ENCODE measurements around the gene VASP. TPM values are rescaled to one million over a fixed set of nuclear protein-coding genes. Genes with fewer than 3 reads are reported as not detected.

Gene VASP
- total and polyA plus RNA-seq, 9 of the 15 experiments (the other 6 are each of a cell fraction or from before 2014, with no cell fraction given): 16.7 to 261 (median 112) TPM

- H3K4me1 ChIP-seq (replicated peaks in 1 of 2; ENCODE audit: control insufficient read depth in 2 of 2, insufficient read depth in 2 of 2, low read length in 2 of 2): peaks cover 0 to 19% of the 10 kb centered on the region in 2 experiments; a peak in 3 of 5 replicates
- ChIA-PET CTCF (ENCODE audit: low intra/inter-chr PET ratio) (interaction anchor here (0.6 to 1.3 kb wide), 6 partner anchors 13 to 129 kb away, joined by 4 to 16 read pairs (median 5); no protein-coding TSS in a partner anchor), POLR2A (interaction anchor here (0.5 to 1.8 kb wide), 9 partner anchors 10 to 1932 kb away, joined by 3 to 10 read pairs (median 3); no protein-coding TSS in a partner anchor)
- peak; percentile 100 for ATAC-seq
- intact Hi-C loops (cut with micrococcal nuclease): loop anchor here (1.0 to 5.0 kb wide), 3 partner anchors 35 to 131 kb away; no protein-coding TSS in a partner anchor
- H3K4me3 ChIP-seq: no peak overlapping the region
- peaks cover 3% of the 10 kb centered on the region for H3K9me1 ChIP-seq (ENCODE audit: control insufficient read depth, insufficient read depth, low read length)
- no peak overlapping the region for H3K9ac ChIP-seq (ENCODE audit: insufficient read depth in 1 of 2, low read depth in 2 of 2, low read length in 2 of 2)
- H3K27ac ChIP-seq (ENCODE audit: extremely low read depth, low read depth, low read length): no peak overlapping the region; the same call in 2 of the 3 replicates
- in situ Hi-C loops (cut with MboI): loop anchor here (5.0 kb wide), 1 partner anchor 36 kb away; no protein-coding TSS in a partner anchor
- H3K79me2 ChIP-seq (ENCODE audit: control insufficient read depth, insufficient read depth, low read length): peaks cover 13% of the 10 kb centered on the region
- WGBS (ENCODE audit: insufficient coverage, low coverage, missing lambda C conversion rate): 23% methylated on average over 10 of the region's 10 CpGs
- no peaks in the 10 kb centered on the region for H3K27me3 ChIP-seq (ENCODE audit: control insufficient read depth in 2 of 2, insufficient read depth in 2 of 2, low read length in 2 of 2)
- no peaks in the 10 kb centered on the region for H3K9me3 ChIP-seq (replicated peaks; ENCODE audit: control insufficient read depth, insufficient read depth, low read depth, low read length)
- no peak overlapping the region for H2AFZ ChIP-seq (ENCODE audit: low read depth, low read length)
- FAIRE-seq: peak; percentile 94
- H4K20me1 ChIP-seq (replicated peaks; ENCODE audit: control insufficient read depth, insufficient read depth, low read length): no peaks in the 10 kb centered on the region
- H3K36me3 ChIP-seq (ENCODE audit: control insufficient read depth, insufficient read depth, low read length): peaks cover 16% of the 10 kb centered on the region; the same call in 2 of the 3 replicates
- no peak overlapping the region for H3K4me2 ChIP-seq (ENCODE audit: insufficient read depth, low read length)
- no TSS peak for BruUV-seq (replicated peaks)
- peak; percentile 76 to 86 (median 83) for DNase-seq (ENCODE audit: extremely low read depth in 1 of 4, low spot score in 3 of 4)
- peak; percentile 76 for TF ChIP-seq ATF7 (IDR thresholded peaks at IDR 0.05)
- no peak for TF ChIP-seq ZNF24 (IDR thresholded peaks at IDR 0.05)
- no peak for TF ChIP-seq ADNP (tag; IDR thresholded peaks at IDR 0.05)
- peak; percentile 61; the same call in 1 of the 2 replicates for TF ChIP-seq ZNF384 (IDR thresholded peaks at IDR 0.05; ENCODE audit: low read depth, low read length)
- TF ChIP-seq NFIC (IDR thresholded peaks at IDR 0.05): no peak
- no peak for TF ChIP-seq E4F1 (CRISPR knock-in tag; IDR thresholded peaks at IDR 0.05; ENCODE audit: borderline replicate concordance)
- no peak for TF ChIP-seq MLX (CRISPR knock-in tag; conservative IDR thresholded peaks at IDR 0.05)
- TF ChIP-seq CTCFL (IDR thresholded peaks at IDR 0.05; ENCODE audit: borderline replicate concordance, insufficient read depth, low read depth, low read length, poor library complexity, severe bottlenecking): peak; percentile 84
- TF ChIP-seq HLTF (IDR thresholded peaks at IDR 0.05): no peak
- no peak for TF ChIP-seq ZNF518B (CRISPR knock-in tag; IDR thresholded peaks at IDR 0.05)
- TF ChIP-seq PHF21A (IDR thresholded peaks at IDR 0.05; ENCODE audit: borderline replicate concordance, low read depth): no peak
- no peak for TF ChIP-seq SRSF3 (IDR thresholded peaks at IDR 0.05; ENCODE audit: insufficient read depth, low read length)
- no peak for TF ChIP-seq SOX6 (IDR thresholded peaks at IDR 0.05)
- TF ChIP-seq MBD2 (IDR thresholded peaks at IDR 0.05; ENCODE audit: borderline replicate concordance, low read depth): no peak
Measured at GRCh38 chr19:45558399-45558878, 51.2 kb downstream of the VASP start.

Measured in K562 (cell line).